NCI-H510A treated with DMSO at 0.1 percent for 48 hours (cell line): ENCODE results near the gene TRABD2A.
"Not testable (repeated sequence)": the region's sequence is repeated elsewhere in the genome, so short reads cannot be mapped to it uniquely, and the experiment has no call there.

Experiments used
- DNase-seq: peaks from one replicate; lab custom pipeline; 2025; lab: John Stamatoyannopoulos, UW

Gene TRABD2A

GRCh38 chr2:84879584-84880394 lies 1.1 kb downstream of the TRABD2A start:
- DNase-seq, result no peak

- DNase-seq, result no peak
Measured at GRCh38 chr2:84878896-84879583, 1.8 kb downstream of the TRABD2A start.

- no peak for DNase-seq
Measured at GRCh38 chr2:84878459-84878858, 2.4 kb downstream of the TRABD2A start.

GRCh38 chr2:84876369-84876768 lies 4.5 kb downstream of the TRABD2A start:
- DNase-seq, result no peak

GRCh38 chr2:84875619-84876018 lies 5.3 kb downstream of the TRABD2A start:
- DNase-seq, result not testable (repeated sequence)

- no peak for DNase-seq
Measured at GRCh38 chr2:84875213-84875560, 5.7 kb downstream of the TRABD2A start.

- no peak for DNase-seq
Measured at GRCh38 chr2:84874381-84875212, 6.3 kb downstream of the TRABD2A start.

GRCh38 chr2:84873350-84873749 lies 7.5 kb downstream of the TRABD2A start:
- no peak for DNase-seq

GRCh38 chr2:84872691-84873090 lies 8.2 kb downstream of the TRABD2A start:
- DNase-seq, result not testable (repeated sequence)

GRCh38 chr2:84870306-84870705 lies 10.6 kb downstream of the TRABD2A start:
- DNase-seq, result no peak

- DNase-seq, result not testable (repeated sequence)
Measured at GRCh38 chr2:84868327-84868726, 12.6 kb downstream of the TRABD2A start.

GRCh38 chr2:84866122-84866521 lies 14.8 kb downstream of the TRABD2A start:
- DNase-seq, result no peak

- DNase-seq, result no peak
Measured at GRCh38 chr2:84865181-84865783, 15.6 kb downstream of the TRABD2A start.

GRCh38 chr2:84862006-84862405 lies 18.9 kb downstream of the TRABD2A start:
- DNase-seq, result no peak

GRCh38 chr2:84861539-84861938 lies 19.3 kb downstream of the TRABD2A start:
- DNase-seq, result no peak

- DNase-seq, result no peak
Measured at GRCh38 chr2:84858937-84859336, 21.9 kb downstream of the TRABD2A start.

- no peak for DNase-seq
Measured at GRCh38 chr2:84858123-84858522, 22.8 kb downstream of the TRABD2A start.

GRCh38 chr2:84857566-84857965 lies 23.3 kb downstream of the TRABD2A start:
- DNase-seq, result no peak

- DNase-seq, result no peak
Measured at GRCh38 chr2:84856787-84857186, 24.1 kb downstream of the TRABD2A start.

- DNase-seq, result no peak
Measured at GRCh38 chr2:84855731-84856130, 25.2 kb downstream of the TRABD2A start.

GRCh38 chr2:84854850-84855249 lies 26.0 kb downstream of the TRABD2A start:
- no peak for DNase-seq

- no peak for DNase-seq
Measured at GRCh38 chr2:84851876-84852275, 29.0 kb downstream of the TRABD2A start.
